HL-60 (cell line): ENCODE data around the gene SMARCAD1.

Experiments used
- DNase-seq, 2 experiments: peaks; one replicate each; pipeline ENCODE4 v3.0.0-alpha.2; 2010 to 2020; ENCODE audit warnings: low read depth in 1 of 2, low spot score in 1 of 2
- H3K27ac ChIP-seq: fragments of 250-450 bp; sonication (Bioruptor Pico); replicated peaks from 2 replicates; pipeline ENCODE4 v1.5.1; 2020; ENCODE audit warnings: mild to moderate bottlenecking, moderate library complexity
- H3K27me3 ChIP-seq: fragments of 250-450 bp; sonication (Bioruptor Pico); 2 replicates; pipeline ENCODE4 v1.5.1; 2021; ENCODE audit warnings: mild to moderate bottlenecking, moderate library complexity; ENCODE audit not compliant: insufficient read depth, poor library complexity, severe bottlenecking
- H3K4me3 ChIP-seq: replicated peaks from 2 replicates; pipeline ENCODE4 v1.5.1; 2011; ENCODE audit warnings: mild to moderate bottlenecking, control low read depth, low read length; ENCODE audit not compliant: insufficient read depth
- CTCF ChIP-seq: IDR thresholded peaks from one replicate; pipeline ENCODE4 v1.5.1; 2011; ENCODE audit warnings: low read length, control low read depth, inconsistent platforms; ENCODE audit not compliant: insufficient read depth
- GABPA ChIP-seq: IDR thresholded peaks from 2 replicates; pipeline ENCODE4 v1.6.1; 2012; ENCODE audit warnings: low read depth
- POLR2AphosphoS5 ChIP-seq: IDR thresholded peaks from 2 replicates; pipeline ENCODE4 v1.6.1; 2012; ENCODE audit warnings: low read depth
- REST ChIP-seq: IDR thresholded peaks from 2 replicates; pipeline ENCODE4 v1.6.1; 2012; ENCODE audit warnings: low read depth; ENCODE audit not compliant: insufficient replicate concordance
- SPI1 ChIP-seq: IDR thresholded peaks from 2 replicates; pipeline ENCODE4 v1.6.1; 2012; ENCODE audit warnings: low read depth, mild to moderate bottlenecking, borderline replicate concordance

Gene SMARCAD1

DNA sequence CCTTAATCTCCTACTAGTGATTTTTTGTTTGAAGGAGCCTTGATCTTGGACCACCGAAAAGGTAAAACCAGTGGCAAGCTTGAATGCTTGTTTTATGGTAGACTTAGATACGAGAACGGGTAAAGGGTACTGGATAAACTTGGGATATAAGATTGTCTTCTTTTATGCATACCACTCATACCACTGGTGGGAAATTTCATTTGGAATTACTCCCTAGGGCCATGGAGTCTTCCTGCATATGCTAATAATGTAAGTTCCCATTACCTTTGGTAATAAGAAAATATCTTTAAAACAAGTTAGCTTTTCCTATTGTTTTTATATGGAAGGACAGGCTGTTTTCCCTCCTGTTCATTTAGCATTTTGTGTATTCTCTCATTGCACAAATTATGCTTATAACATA lies 11.7 kb downstream of the SMARCAD1 start:
- no peak overlapping the region for H3K27ac ChIP-seq
- TF ChIP-seq GABPA (no peak), REST (no peak), CTCF (no peak), SPI1 (no peak), POLR2AphosphoS5 (no peak)
- DNase-seq: no peak
- H3K27me3 ChIP-seq: no peaks in the 10 kb centered on the region
- H3K4me3 ChIP-seq: no peak overlapping the region

DNA sequence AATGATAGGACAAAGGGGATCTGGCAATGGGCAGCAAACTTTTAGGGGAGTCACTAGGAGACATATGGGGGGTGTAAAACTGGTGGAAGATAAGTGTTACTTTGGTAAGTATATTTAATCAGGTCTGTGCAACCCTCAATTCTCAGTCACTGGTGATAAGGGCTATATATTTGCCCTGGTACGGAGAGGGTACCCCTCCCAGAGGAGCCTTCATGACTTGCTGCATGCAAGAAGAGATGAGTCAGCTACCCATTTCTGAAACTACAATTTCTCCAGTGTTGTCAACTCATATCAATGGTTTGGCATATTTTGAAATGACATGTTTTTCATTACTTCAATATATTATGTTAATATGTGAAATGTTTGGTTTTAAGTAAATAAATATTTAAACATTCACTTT lies 14.3 kb downstream of the SMARCAD1 start:
- Histone ChIP-seq H3K27me3 (no peaks in the 10 kb centered on the region), H3K27ac (no peak overlapping the region), H3K4me3 (no peak overlapping the region)
- TF ChIP-seq POLR2AphosphoS5: no peak
- no peak for TF ChIP-seq REST
- TF ChIP-seq SPI1: no peak
- no peak for TF ChIP-seq CTCF
- no peak for TF ChIP-seq GABPA
- no peak for DNase-seq

DNA sequence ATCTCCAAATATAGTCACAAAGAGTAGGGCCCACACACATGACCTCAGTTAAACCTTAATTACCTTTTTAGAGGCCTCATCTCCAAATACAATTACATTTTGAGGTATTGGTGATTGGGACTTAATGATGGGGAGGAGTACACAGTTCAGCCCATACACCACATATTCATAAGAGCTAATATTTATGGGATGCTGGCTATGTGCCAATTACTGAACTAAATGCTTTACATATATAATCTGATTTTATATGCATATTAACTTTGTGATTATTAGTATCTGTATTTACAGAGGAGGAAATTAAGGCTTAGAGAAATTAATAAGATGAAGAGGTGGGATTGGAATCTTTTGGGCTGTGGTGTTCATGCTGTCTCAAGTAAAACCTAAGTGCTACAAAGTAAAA lies 17.8 kb downstream of the SMARCAD1 start:
- H3K27ac ChIP-seq: no peak overlapping the region
- H3K27me3 ChIP-seq: no peaks in the 10 kb centered on the region
- no peak for DNase-seq
- H3K4me3 ChIP-seq: no peak overlapping the region
- TF ChIP-seq SPI1: no peak
- TF ChIP-seq POLR2AphosphoS5: no peak
- TF ChIP-seq CTCF: no peak
- no peak for TF ChIP-seq REST
- no peak for TF ChIP-seq GABPA
